ENCODE results near the gene MEGF10. TPM values are rescaled to one million over a fixed set of nuclear protein-coding genes. Genes with fewer than 3 reads are reported as not detected.
"Not testable (repeated sequence)": the region's sequence is repeated elsewhere in the genome, so short reads cannot be mapped to it uniquely, and the experiment has no call there.

The MEGF10 gene
- total and polyA plus RNA-seq, 2 experiments from 2014 or later = 1.7 to 8.2 TPM

DNA sequence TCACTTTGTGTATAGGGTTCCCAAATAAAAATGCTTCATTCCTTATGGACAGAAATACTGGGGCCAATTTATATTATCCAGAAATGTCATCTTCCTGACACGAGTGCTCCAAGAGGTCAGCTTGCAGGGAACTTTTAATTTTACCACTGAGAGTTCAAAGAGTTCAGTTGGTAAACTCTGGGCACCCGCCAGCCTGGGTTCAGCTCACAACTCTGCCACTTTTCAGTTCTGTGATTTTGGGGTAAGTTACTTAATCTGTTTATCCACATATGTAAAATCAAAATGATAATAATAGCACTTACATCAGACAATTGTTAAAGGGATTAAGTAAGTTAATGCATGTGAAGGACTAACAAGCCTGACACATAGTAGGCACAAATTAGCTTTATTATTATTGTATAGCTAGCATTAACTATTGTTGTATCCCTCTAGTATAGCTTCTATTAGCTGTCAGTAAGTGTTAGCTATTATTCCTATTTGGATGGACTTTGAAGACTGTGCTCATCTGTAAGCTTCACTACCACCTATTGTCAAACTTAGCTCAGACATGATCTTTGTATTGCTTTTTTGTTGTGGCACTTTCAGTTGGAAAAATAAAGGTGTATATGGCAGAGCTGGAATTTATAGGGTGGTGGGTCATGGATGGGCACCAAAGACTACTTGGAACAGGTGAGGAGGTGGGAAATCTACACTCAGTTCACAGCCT, 1.6 kb downstream of the MEGF10 start:
- Histone ChIP-seq H3K36me3 (no peaks in the 10 kb centered on the region), H3K9me3 (ENCODE audit: low read depth) (no peaks in the 10 kb centered on the region), H3K4me3 (no peak overlapping the region), H3K4me1 (ENCODE audit: low read depth) (no peaks in the 10 kb centered on the region), H3K27me3 (no peaks in the 10 kb centered on the region), H3K27ac (no peak overlapping the region)
- TF ChIP-seq CTCF (IDR thresholded peaks at IDR 0.05; ENCODE audit: low read depth, low read length) = no peak
- DNase-seq (ENCODE audit: low read depth in 1 of 2, low spot score in 1 of 2) = no peak

- Histone ChIP-seq H3K27ac (no peak overlapping the region), H3K4me3 (no peak overlapping the region), H3K27me3 (no peaks in the 10 kb centered on the region), H3K36me3 (no peaks in the 10 kb centered on the region), H3K9me3 (ENCODE audit: low read depth) (no peaks in the 10 kb centered on the region), H3K4me1 (ENCODE audit: low read depth) (no peaks in the 10 kb centered on the region)
- DNase-seq (ENCODE audit: low read depth in 1 of 2, low spot score in 1 of 2) = no peak
- TF ChIP-seq CTCF (IDR thresholded peaks at IDR 0.05; ENCODE audit: low read depth, low read length) = no peak
Measured at GRCh38 chr5:127293373-127293772, 2.8 kb downstream of the MEGF10 start.

DNA sequence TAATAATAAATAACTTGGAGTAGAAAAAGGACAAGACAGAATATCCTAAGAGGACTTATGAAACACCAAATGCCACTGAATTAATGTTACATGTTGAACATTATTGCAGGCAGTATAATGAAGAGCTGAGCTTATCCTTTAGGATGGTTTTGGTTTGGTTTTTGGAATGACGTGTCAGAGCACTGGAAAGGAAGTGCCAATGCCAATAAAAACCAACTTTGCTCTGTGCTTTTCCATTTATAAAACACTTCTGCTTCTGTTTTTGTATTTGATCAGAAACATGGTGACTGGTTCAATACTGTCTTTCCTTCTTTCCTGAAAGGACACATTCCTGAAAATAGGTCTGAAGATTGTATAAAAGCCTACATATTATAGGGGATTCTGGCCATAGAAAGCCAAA, 4.2 kb downstream of the MEGF10 start:
- no peaks in the 10 kb centered on the region for H3K27me3 ChIP-seq
- H3K36me3 ChIP-seq = no peaks in the 10 kb centered on the region
- no peak for DNase-seq (ENCODE audit: low read depth in 1 of 2, low spot score in 1 of 2)
- H3K4me3 ChIP-seq = no peak overlapping the region
- peaks cover 8% of the 10 kb centered on the region for H3K4me1 ChIP-seq (ENCODE audit: low read depth)
- no peak overlapping the region for H3K27ac ChIP-seq
- TF ChIP-seq CTCF (IDR thresholded peaks at IDR 0.05; ENCODE audit: low read depth, low read length) = no peak
- no peaks in the 10 kb centered on the region for H3K9me3 ChIP-seq (ENCODE audit: low read depth)

GRCh38 chr5:127295454-127295853, 4.9 kb downstream of the MEGF10 start:
- H3K27ac ChIP-seq = no peak overlapping the region
- no peak overlapping the region for H3K4me3 ChIP-seq
- H3K9me3 ChIP-seq (ENCODE audit: low read depth) = no peaks in the 10 kb centered on the region
- peaks cover 9% of the 10 kb centered on the region for H3K4me1 ChIP-seq (ENCODE audit: low read depth)
- no peaks in the 10 kb centered on the region for H3K36me3 ChIP-seq
- DNase-seq (ENCODE audit: low read depth in 1 of 2, low spot score in 1 of 2) = no peak
- no peaks in the 10 kb centered on the region for H3K27me3 ChIP-seq
- no peak for TF ChIP-seq CTCF (IDR thresholded peaks at IDR 0.05; ENCODE audit: low read depth, low read length)

GRCh38 chr5:127296321-127296720, 5.7 kb downstream of the MEGF10 start:
- peaks cover 9% of the 10 kb centered on the region for H3K4me1 ChIP-seq (ENCODE audit: low read depth)
- H3K36me3 ChIP-seq = no peaks in the 10 kb centered on the region
- H3K27me3 ChIP-seq = no peaks in the 10 kb centered on the region
- TF ChIP-seq CTCF (IDR thresholded peaks at IDR 0.05; ENCODE audit: low read depth, low read length) = no peak
- no peak overlapping the region for H3K4me3 ChIP-seq
- no peaks in the 10 kb centered on the region for H3K9me3 ChIP-seq (ENCODE audit: low read depth)
- no peak overlapping the region for H3K27ac ChIP-seq
- DNase-seq (ENCODE audit: low read depth in 1 of 2, low spot score in 1 of 2) = no peak

DNA sequence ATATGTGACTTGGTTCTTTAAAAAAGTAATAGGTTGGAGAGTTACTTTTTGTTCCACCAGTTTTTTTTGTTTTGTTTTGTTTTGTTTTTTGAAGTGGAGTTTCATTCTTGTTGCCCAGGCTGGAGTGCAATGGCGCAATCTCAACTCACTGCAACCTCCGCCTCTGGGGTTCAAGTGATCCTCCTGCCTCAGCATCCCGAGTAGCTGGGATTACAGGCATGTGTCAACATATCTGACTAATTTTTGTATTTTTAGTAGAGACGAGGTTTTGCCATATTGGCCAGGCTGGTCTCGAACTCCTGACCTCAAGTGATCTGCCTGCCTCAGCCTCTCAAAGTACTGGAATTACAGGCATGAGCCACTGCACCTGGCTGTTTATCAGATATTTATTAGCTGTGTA, 6.3 kb downstream of the MEGF10 start:
- not testable (repeated sequence) for H3K27ac ChIP-seq; H3K4me3 ChIP-seq; H3K4me1 ChIP-seq (ENCODE audit: low read depth); H3K36me3 ChIP-seq; H3K27me3 ChIP-seq; DNase-seq (ENCODE audit: low read depth in 1 of 2, low spot score in 1 of 2); H3K9me3 ChIP-seq (ENCODE audit: low read depth)
